KBM-7 (cell line): ENCODE measurements around the gene PLA2G2F.

Source experiments
- DNase-seq: peaks from one replicate; pipeline ENCODE4 v3.0.0-alpha.2; 2015
- in situ Hi-C: fragments of 300-500 bp; cut with MboI; formaldehyde crosslinking; loops from 2 replicates; pipeline ENCODE4 v1.14.3; 2020; ENCODE audit warnings: low sequenced_read_pairs, low pct_unique_long_range_greater_than_20kb, mixed read lengths

PLA2G2F gene

GRCh38 chr1:20138961-20139550 lies at the start of gene PLA2G2F:
PLA2G2F (plus strand) TSS chr1:20139323; CDS start chr1:20139428, 105 bp downstream.
- in situ Hi-C loops = no loop called here
- DNase-seq = no peak

GRCh38 chr1:20089328-20090077 lies 49.6 kb upstream of the PLA2G2F start:
- no peak for DNase-seq
- in situ Hi-C loops = no loop called here

GRCh38 chr1:20090119-20090518 lies 49.0 kb upstream of the PLA2G2F start:
- DNase-seq = no peak
- in situ Hi-C loops = no loop called here

GRCh38 chr1:20090641-20091040 lies 48.5 kb upstream of the PLA2G2F start:
- in situ Hi-C loops = no loop called here

GRCh38 chr1:20093303-20093702 lies 45.8 kb upstream of the PLA2G2F start:
- no peak for DNase-seq
- in situ Hi-C loops = no loop called here

More at GRCh38 chr1:20090641-20091040, 48.5 kb upstream of the PLA2G2F start:
- no peak for DNase-seq

- in situ Hi-C loops = no loop called here
- no peak for DNase-seq
Observed at GRCh38 chr1:20093940-20094391, 45.2 kb upstream of the PLA2G2F start.

- in situ Hi-C loops = no loop called here
Observed at GRCh38 chr1:20095564-20096434, 43.3 kb upstream of the PLA2G2F start.

GRCh38 chr1:20096840-20097447 lies 42.2 kb upstream of the PLA2G2F start:
- in situ Hi-C loops = no loop called here
- DNase-seq = no peak

More at GRCh38 chr1:20095564-20096434, 43.3 kb upstream of the PLA2G2F start:
- DNase-seq = no peak

- in situ Hi-C loops = no loop called here
Observed at GRCh38 chr1:20099533-20099932, 39.6 kb upstream of the PLA2G2F start.

GRCh38 chr1:20100632-20101355 lies 38.3 kb upstream of the PLA2G2F start:
- DNase-seq = peak; percentile 56
- in situ Hi-C loops = no loop called here

More at GRCh38 chr1:20099533-20099932, 39.6 kb upstream of the PLA2G2F start:
- DNase-seq = no peak

GRCh38 chr1:20102875-20103274 lies 36.2 kb upstream of the PLA2G2F start:
- in situ Hi-C loops = no loop called here
- DNase-seq = no peak

GRCh38 chr1:20105856-20106255 lies 33.3 kb upstream of the PLA2G2F start:
- no peak for DNase-seq
- in situ Hi-C loops = no loop called here

GRCh38 chr1:20107351-20107750 lies 31.8 kb upstream of the PLA2G2F start:
- no peak for DNase-seq
- in situ Hi-C loops = no loop called here

- DNase-seq = no peak
Observed at GRCh38 chr1:20107796-20108195, 31.3 kb upstream of the PLA2G2F start.

GRCh38 chr1:20108366-20109123 lies 30.6 kb upstream of the PLA2G2F start:
- DNase-seq = no peak
- in situ Hi-C loops = no loop called here

More at GRCh38 chr1:20107796-20108195, 31.3 kb upstream of the PLA2G2F start:
- in situ Hi-C loops = no loop called here

GRCh38 chr1:20109223-20109856 lies 29.8 kb upstream of the PLA2G2F start:
- in situ Hi-C loops = no loop called here

GRCh38 chr1:20110679-20111078 lies 28.4 kb upstream of the PLA2G2F start:
- in situ Hi-C loops = no loop called here
- no peak for DNase-seq

More at GRCh38 chr1:20109223-20109856, 29.8 kb upstream of the PLA2G2F start:
- no peak for DNase-seq
